Gastroesophageal sphincter (tissue), 4 donors: ENCODE results near the gene TEX264. TPM values are rescaled to one million over a fixed set of nuclear protein-coding genes. Genes with fewer than 3 reads are reported as not detected.

Source experiments
- ATAC-seq: fragments of 150-250 bp; one replicate; pipeline ENCODE4 v1.9.1; 2016; ENCODE audit warnings: mild to moderate bottlenecking, moderate library complexity
- H3K27ac ChIP-seq, 4 donors: fragments of 200-600 bp; sonication (generic) in 3 of 4; 1 replicate in 3 of 4; 2 replicates in 1 of 4; pipeline ENCODE4 v1.5.1; 2016 to 2019
- H3K27me3 ChIP-seq: fragments of 200-600 bp; sonication (generic); one replicate; pipeline ENCODE4 v1.5.1; 2019
- H3K36me3 ChIP-seq, 2 donors: fragments of 200-600 bp; sonication (generic); one replicate each; pipeline ENCODE4 v1.5.1; 2019; ENCODE audit warnings: control low read depth in 1 of 2
- H3K4me1 ChIP-seq, 3 donors: fragments of 200-600 bp; sonication (generic); 1 replicate in 2 of 3; 2 replicates in 1 of 3; pipeline ENCODE4 v1.5.1; 2016 to 2019; ENCODE audit warnings: control low read depth in 2 of 3
- H3K4me3 ChIP-seq, 2 donors: fragments of 200-600 bp; sonication (generic); one replicate each; pipeline ENCODE4 v1.5.1; 2019; ENCODE audit warnings: mild to moderate bottlenecking in 1 of 2, moderate library complexity in 1 of 2
- H3K9me3 ChIP-seq, 3 donors: fragments of 200-600 bp; sonication (generic); one replicate each; pipeline ENCODE4 v1.5.1; 2017 to 2019; ENCODE audit warnings: control low read depth in 2 of 3
- CTCF ChIP-seq, 4 experiments: fragments of 200-600 bp in 2 of 4; fragments of 450-650 bp in 2 of 4; sonication (generic) in 1 of 4; IDR thresholded peaks; one replicate each; pipeline ENCODE4 v1.5.1; 2017 to 2019; ENCODE audit warnings: antibody characterized with exemption in 4 of 4, mild to moderate bottlenecking in 2 of 4, moderate library complexity in 2 of 4
- EP300 ChIP-seq: sonication (generic); formaldehyde crosslinking; IDR thresholded peaks from one replicate; pipeline ENCODE4 v1.6.1; 2017; ENCODE audit warnings: antibody characterized with exemption, mild to moderate bottlenecking
- POLR2A ChIP-seq, 2 donors: fragments of 450-650 bp; IDR thresholded peaks; one replicate each; pipeline ENCODE4 v1.6.1; 2017; ENCODE audit warnings: antibody characterized with exemption in 2 of 2, mild to moderate bottlenecking in 2 of 2, moderate library complexity in 1 of 2
- POLR2AphosphoS5 ChIP-seq: sonication (generic); formaldehyde crosslinking; IDR thresholded peaks from one replicate; pipeline ENCODE4 v1.6.1; 2017; ENCODE audit warnings: antibody characterized with exemption
- WGBS, 2 donors: methylation state at CpG; one replicate each; pipeline ENCODE4 v1.1.5; 2018; ENCODE audit warnings: low coverage in 1 of 2; 5-methylcytosine and 5-hydroxymethylcytosine counted together
- total RNA-seq, 4 donors: library from RNA; depleted of rRNA; stranded (reverse); fragments of >200 nt; gene quantifications; one replicate each; pipeline ENCODE4 v1.1.0, GENCODE V29; 2016

Gene TEX264
- total RNA-seq, 4 donors from 2014 or later: 43.9 to 67.5 (median 51.4) TPM

GRCh38 chr3:51710631-51711351, 39.7 kb downstream of the TEX264 start:
- Histone ChIP-seq H3K36me3 (peaks cover 0 to 3% of the 10 kb centered on the region in 2 donors), H3K27ac (no peak overlapping the region), H3K4me1 (peaks cover 0 to 11% (median 0%) of the 10 kb centered on the region in 3 donors), H3K4me3 (no peak overlapping the region), H3K27me3 (peaks cover 17% of the 10 kb centered on the region), H3K9me3 (no peaks in the 10 kb centered on the region)
- WGBS, 2 donors: 58 to 62% methylated on average over 2 to 3 of the region's 10 CpGs
- TF ChIP-seq POLR2AphosphoS5: no peak
- TF ChIP-seq EP300: no peak
- no peak for TF ChIP-seq CTCF (IDR thresholded peaks at IDR 0.05)
- no peak for TF ChIP-seq POLR2A (IDR thresholded peaks at IDR 0.05)
- ATAC-seq: no peak

- H3K27me3 ChIP-seq: peaks cover 17% of the 10 kb centered on the region
- peaks cover 0 to 10% (median 0%) of the 10 kb centered on the region in 3 donors for H3K4me1 ChIP-seq
- ATAC-seq: no peak
- no peak overlapping the region for H3K4me3 ChIP-seq
- no peaks in the 10 kb centered on the region for H3K36me3 ChIP-seq
- WGBS, 2 donors: 80 to 83% methylated on average over 3 to 5 of the region's 8 CpGs
- no peak for TF ChIP-seq POLR2AphosphoS5
- TF ChIP-seq POLR2A (IDR thresholded peaks at IDR 0.05): no peak
- TF ChIP-seq CTCF (IDR thresholded peaks at IDR 0.05): no peak
- TF ChIP-seq EP300: no peak
- H3K27ac ChIP-seq: no peak overlapping the region
- no peaks in the 10 kb centered on the region for H3K9me3 ChIP-seq
Measured at GRCh38 chr3:51711352-51712037, 40.4 kb downstream of the TEX264 start.

GRCh38 chr3:51712038-51712420, 41.0 kb downstream of the TEX264 start:
- no peaks in the 10 kb centered on the region for H3K36me3 ChIP-seq
- ATAC-seq: no peak
- H3K9me3 ChIP-seq: no peaks in the 10 kb centered on the region
- H3K27me3 ChIP-seq: peaks cover 17% of the 10 kb centered on the region
- H3K4me1 ChIP-seq: peaks cover 0 to 4% (median 0%) of the 10 kb centered on the region in 3 donors
- H3K27ac ChIP-seq: no peak overlapping the region
- TF ChIP-seq POLR2AphosphoS5 (no peak), CTCF (IDR thresholded peaks at IDR 0.05) (no peak), EP300 (no peak), POLR2A (IDR thresholded peaks at IDR 0.05) (no peak)
- H3K4me3 ChIP-seq: no peak overlapping the region
- WGBS, 2 donors: 86% methylated on average over 1 of the region's 1 CpG; no CpG with 5 or more reads in 1 of the 2 donors

GRCh38 chr3:51712511-51712931, 41.5 kb downstream of the TEX264 start:
- Histone ChIP-seq H3K4me1 (no peaks in the 10 kb centered on the region), H3K27me3 (peaks cover 18% of the 10 kb centered on the region), H3K4me3 (no peak overlapping the region), H3K36me3 (no peaks in the 10 kb centered on the region), H3K27ac (no peak overlapping the region), H3K9me3 (no peaks in the 10 kb centered on the region)
- 100% methylated on average over 1 of the region's 20 CpGs; no CpG with 5 or more reads in 1 of the 2 donors for WGBS, 2 donors
- TF ChIP-seq CTCF (IDR thresholded peaks at IDR 0.05) (no peak), POLR2AphosphoS5 (no peak)
- ATAC-seq: no peak
